HepG2 (cell line): Measurements from ENCODE around the gene WNT4. TPM values are rescaled to one million over a fixed set of nuclear protein-coding genes. Genes with fewer than 3 reads are reported as not detected.

ENCODE experiments used
- ATAC-seq: fragments of 200-7000 bp; cut with Tn5 transposase; 3 replicates; pipeline ENCODE4 v1.9.1; 2020; ENCODE audit warnings: mild to moderate bottlenecking, moderate library complexity
- BruUV-seq: library from RNA; stranded (reverse); fragments of 400-500 nt; replicated peaks from 2 replicates; lab custom pipeline; 2021; lab: Mats Ljungman, UMichigan
- CTCF ChIA-PET: fragments of 300-600 bp; formaldehyde crosslinking; extraction: SDS; loops from one replicate; lab custom pipeline; 2021; ENCODE audit warnings: low total read pairs, inconsistent platforms, low intra/inter-chr PET ratio; lab: Yijun Ruan, JAX
- POLR2A ChIA-PET: fragments of 350-600 bp; sonication (Branson Sonifier 250); formaldehyde crosslinking; loops from one replicate; lab custom pipeline; 2020; ENCODE audit warnings: antibody characterized with exemption, inconsistent platforms; lab: Yijun Ruan, JAX
- DNase-seq: peaks from one replicate; pipeline ENCODE4 v3.0.0-alpha.2; 2015; ENCODE audit warnings: low spot score
- FAIRE-seq: peaks from 3 replicates; lab custom pipeline; 2011; peaks lifted over from hg19 to GRCh38; lab: Jason Lieb, UNC
- H2AFZ ChIP-seq: one replicate; pipeline ENCODE4 v1.6.1; 2011; ENCODE audit warnings: low read length, inconsistent platforms
- H3K27ac ChIP-seq: fragments of 300-600 bp; 3 replicates; pipeline ENCODE4 v1.8.0; 2011; ENCODE audit warnings: mixed run types, mild to moderate bottlenecking, mixed read lengths, low read length, inconsistent platforms; ENCODE audit not compliant: insufficient read depth; ENCODE audit errors: extremely low read length
- H3K27me3 ChIP-seq, 2 experiments: fragments of 200-600 bp in 1 of 2; 2 replicates in 1 of 2; 3 replicates in 1 of 2; pipeline versions ENCODE4 v1.6.0 to v1.8.0; 2011; ENCODE audit warnings: low read length in 2 of 2, mild to moderate bottlenecking in 2 of 2, moderate library complexity in 2 of 2, inconsistent platforms in 1 of 2; ENCODE audit not compliant: insufficient read depth in 2 of 2, control insufficient read depth in 1 of 2
- H3K36me3 ChIP-seq, 2 experiments: fragments of 200-600 bp in 1 of 2; replicated peaks in 1 of 2; 2 replicates in 1 of 2; 3 replicates in 1 of 2; pipeline versions ENCODE4 v1.5.1 to v1.8.0; 2011; ENCODE audit warnings: low read length in 2 of 2, inconsistent platforms in 1 of 2; ENCODE audit not compliant: insufficient read depth in 2 of 2, control insufficient read depth in 1 of 2
- H3K4me1 ChIP-seq: 2 replicates; pipeline ENCODE4 v1.5.1; 2012; ENCODE audit warnings: low read length, inconsistent platforms; ENCODE audit not compliant: insufficient read depth
- H3K4me2 ChIP-seq: 2 replicates; pipeline ENCODE4 v1.6.0; 2011; ENCODE audit warnings: low read depth, low read length, inconsistent platforms
- H3K4me3 ChIP-seq, 3 experiments: fragments of 200-600 bp in 1 of 3; sonication (generic), shearing (Covaris generic) in 1 of 3; replicated peaks in 1 of 3; 2 replicates each; pipeline ENCODE4 v1.5.1; 2011 to 2016; ENCODE audit warnings: low read length in 3 of 3, inconsistent platforms in 2 of 3, low read depth in 2 of 3, mild to moderate bottlenecking in 2 of 3, control low read depth in 1 of 3, mixed read lengths in 1 of 3; ENCODE audit not compliant: insufficient read depth in 1 of 3
- H3K79me2 ChIP-seq: one replicate; pipeline ENCODE4 v1.6.1; 2011; ENCODE audit warnings: low read length, inconsistent platforms; ENCODE audit not compliant: insufficient read depth
- H3K9ac ChIP-seq: 2 replicates; pipeline ENCODE4 v1.6.0; 2011; ENCODE audit warnings: mild to moderate bottlenecking, low read depth, low read length, inconsistent platforms; ENCODE audit not compliant: insufficient read depth
- H3K9me3 ChIP-seq: 2 replicates; pipeline ENCODE4 v1.5.1; 2012; ENCODE audit warnings: mild to moderate bottlenecking, low read length
- H4K20me1 ChIP-seq: 2 replicates; pipeline ENCODE4 v1.6.0; 2011; ENCODE audit warnings: inconsistent platforms, mild to moderate bottlenecking, low read length, moderate library complexity; ENCODE audit not compliant: insufficient read depth
- AGO2 ChIP-seq: fragments of 200-400 bp; formaldehyde crosslinking; optimal IDR thresholded peaks from 2 replicates; pipeline ENCODE3; 2017; ENCODE audit warnings: mild to moderate bottlenecking, low read depth, low read length, moderate library complexity
- ATF1 ChIP-seq: IDR thresholded peaks from 2 replicates; pipeline ENCODE4 v1.6.1; 2016; ENCODE audit warnings: mild to moderate bottlenecking, control low read depth
- CEBPZ ChIP-seq: IDR thresholded peaks from 2 replicates; pipeline ENCODE4 v1.6.1; 2012; ENCODE audit warnings: low read length, improper control_type of control experiment
- HNRNPK ChIP-seq: fragments of 200-400 bp; formaldehyde crosslinking; IDR thresholded peaks from 2 replicates; pipeline ENCODE4 v1.6.1; 2018; ENCODE audit warnings: low read length, low read depth, moderate library complexity, mild to moderate bottlenecking; ENCODE audit not compliant: poor library complexity, severe bottlenecking
- KAT8 ChIP-seq: IDR thresholded peaks from 2 replicates; pipeline ENCODE4 v1.6.1; 2016; ENCODE audit warnings: missing genetic modification reagents, missing compliant biosample characterization
- MTF1 ChIP-seq: sonication (generic); formaldehyde crosslinking; IDR thresholded peaks from 2 replicates; pipeline ENCODE4 v1.5.0; 2020; ENCODE audit warnings: missing genetic modification reagents
- NFE2L2 ChIP-seq: fragments of 150-350 bp; IDR thresholded peaks from 2 replicates; pipeline ENCODE4 v1.6.1; 2014; ENCODE audit warnings: low read length
- SKIL ChIP-seq: sonication (generic); formaldehyde crosslinking; IDR thresholded peaks from 2 replicates; pipeline ENCODE4 v1.8.0; 2022; ENCODE audit warnings: missing genetic modification reagents, mild to moderate bottlenecking, moderate library complexity, borderline replicate concordance
- TERF1 ChIP-seq: sonication (generic); formaldehyde crosslinking; IDR thresholded peaks from 2 replicates; pipeline ENCODE4 v1.8.0; 2022; ENCODE audit warnings: mild to moderate bottlenecking, missing genetic modification reagents, moderate library complexity
- ZNF333 ChIP-seq: sonication (generic); formaldehyde crosslinking; IDR thresholded peaks from 2 replicates; pipeline ENCODE4 v1.4.0; 2020; ENCODE audit warnings: mild to moderate bottlenecking, missing genetic modification reagents, borderline replicate concordance
- ZNF574 ChIP-seq: sonication (generic); formaldehyde crosslinking; IDR thresholded peaks from 2 replicates; pipeline ENCODE4 v1.4.0; 2020; ENCODE audit warnings: missing genetic modification reagents
- ZXDC ChIP-seq: sonication (generic); formaldehyde crosslinking; IDR thresholded peaks from 2 replicates; pipeline ENCODE4 v1.5.0; 2020; ENCODE audit warnings: mild to moderate bottlenecking, missing genetic modification reagents
- WGBS: methylation state at CpG from one replicate; pipeline ENCODE4 v1.1.6; 2017; ENCODE audit warnings: low lambda C conversion rate; 5-methylcytosine and 5-hydroxymethylcytosine counted together
- in situ Hi-C: cut with HindIII; loops from 2 replicates; pipeline ENCODE4 v1.10.0; 2017; ENCODE audit warnings: low pct_unique_long_range_greater_than_20kb; ENCODE audit not compliant: extremely low pct_ligation_motif_present
- intact Hi-C: fragments of 100-400 bp; cut with micrococcal nuclease; formaldehyde crosslinking; loops from one replicate; pipeline ENCODE4 v1.10.0; 2022; ENCODE audit not compliant: unreplicated experiment
- polyA plus RNA-seq, 8 experiments: library from polyadenylated mRNA; depleted of rRNA in 3 of 8; stranded (reverse) in 7 of 8; unstranded in 1 of 8; fragments of >200 nt; fragmentation: Illumina TruSeq in 4 of 8; extraction: Trizol in 4 of 8; gene quantifications; 2 replicates each; pipeline versions ENCODE4 v1.2.1 to v1.2.3, GENCODE V29; 2011 to 2016; ENCODE audit warnings: low read depth in 4 of 8, missing spikeins in 1 of 8, mixed read lengths in 1 of 8; ENCODE audit not compliant: insufficient read depth in 1 of 8
- total RNA-seq, 5 experiments: library from RNA; depleted of rRNA; stranded (reverse); fragments of >200 nt; fragmentation: Illumina TruSeq; extraction: Trizol; gene quantifications; 2 replicates each; pipeline ENCODE4 v1.2.3, GENCODE V29; 2016; ENCODE audit warnings: low read depth in 1 of 5

WNT4 gene
- total and polyA plus RNA-seq, 2 of the 13 experiments (the other 11 are each of a cell fraction or from before 2014, with no cell fraction given) = not detected

- ATAC-seq (no peak), FAIRE-seq (no peak), DNase-seq (no peak)
- Histone ChIP-seq H3K4me3 (no peak overlapping the region), H2AFZ (no peak overlapping the region), H3K36me3 (no peaks in the 10 kb centered on the region), H3K9ac (no peak overlapping the region), H3K4me2 (no peak overlapping the region), H3K27ac (no peak overlapping the region), H4K20me1 (no peaks in the 10 kb centered on the region), H3K9me3 (no peaks in the 10 kb centered on the region), H3K4me1 (no peaks in the 10 kb centered on the region), H3K79me2 (no peaks in the 10 kb centered on the region), H3K27me3 (peaks cover 3 to 33% of the 10 kb centered on the region in 2 experiments; a peak in 3 of 5 replicates)
- intact Hi-C loops = no loop called here
- BruUV-seq = no TSS peak
- WGBS = 10% methylated on average over 5 of the region's 6 CpGs
- in situ Hi-C loops = no loop called here
- ChIA-PET CTCF (no interaction called here), POLR2A (no interaction called here)
- TF ChIP-seq CEBPZ (no peak), ZXDC (CRISPR knock-in tag) (no peak), KAT8 (CRISPR knock-in tag) (no peak), SKIL (CRISPR knock-in tag) (no peak), AGO2 (no peak), MTF1 (no peak), ZNF333 (CRISPR knock-in tag) (no peak), ZNF574 (CRISPR knock-in tag) (no peak), TERF1 (CRISPR knock-in tag) (no peak), ATF1 (CRISPR knock-in tag) (no peak), NFE2L2 (no peak), HNRNPK (no peak)
Measured at GRCh38 chr1:22190251-22190650, 47.4 kb upstream of the WNT4 start.
